GM12864 (cell line): ENCODE measurements around the gene OR2AE1.

Source experiments
- DNase-seq: peaks from one replicate; pipeline ENCODE4 v3.0.0-alpha.2; 2011; ENCODE audit warnings: low read depth
- H3K4me3 ChIP-seq: 2 replicates; pipeline ENCODE4 v1.5.1; 2011; ENCODE audit warnings: mild to moderate bottlenecking, low read depth, low read length, control low read depth
- CTCF ChIP-seq: IDR thresholded peaks from 2 replicates; pipeline ENCODE4 v1.5.1; 2011; ENCODE audit warnings: low read depth, mild to moderate bottlenecking, moderate library complexity, low read length, control low read depth, inconsistent platforms; ENCODE audit errors: missing control alignments

Gene OR2AE1

GRCh38 chr7:99910976-99911375 lies 34.1 kb upstream of the OR2AE1 start:
- TF ChIP-seq CTCF: no peak
- H3K4me3 ChIP-seq: no peak overlapping the region
- DNase-seq: no peak

- no peak overlapping the region for H3K4me3 ChIP-seq
- no peak for TF ChIP-seq CTCF
- no peak for DNase-seq
Observed at GRCh38 chr7:99901581-99901980, 24.7 kb upstream of the OR2AE1 start.

GRCh38 chr7:99899830-99900519 lies 23.1 kb upstream of the OR2AE1 start:
- DNase-seq: no peak

GRCh38 chr7:99898836-99899235 lies 22.0 kb upstream of the OR2AE1 start:
- TF ChIP-seq CTCF: no peak
- DNase-seq: no peak
- no peak overlapping the region for H3K4me3 ChIP-seq

More at GRCh38 chr7:99899830-99900519, 23.1 kb upstream of the OR2AE1 start:
- no peak for TF ChIP-seq CTCF
- no peak overlapping the region for H3K4me3 ChIP-seq

GRCh38 chr7:99898023-99898357 lies 21.2 kb upstream of the OR2AE1 start:
- DNase-seq: no peak
- TF ChIP-seq CTCF: no peak
- H3K4me3 ChIP-seq: no peak overlapping the region

GRCh38 chr7:99897322-99898022 lies 20.6 kb upstream of the OR2AE1 start:
- no peak for DNase-seq
- TF ChIP-seq CTCF: no peak
- H3K4me3 ChIP-seq: no peak overlapping the region

GRCh38 chr7:99894738-99895137 lies 17.9 kb upstream of the OR2AE1 start:
- no peak for TF ChIP-seq CTCF
- DNase-seq: no peak
- no peak overlapping the region for H3K4me3 ChIP-seq
